HFFc6 (cell line): ENCODE data around the gene PITPNC1. TPM values are rescaled to one million over a fixed set of nuclear protein-coding genes. Genes with fewer than 3 reads are reported as not detected.
A peak's percentile ranks its signal among the peaks of the same experiment; 100 is the strongest.

ENCODE experiments used
- DNase-seq: peaks from one replicate; pipeline ENCODE4 v3.0.0-alpha.2; 2018
- H3K27ac Mint-ChIP-seq: 2 replicates; pipeline ENCODE4 v1.8.0; 2020; ENCODE audit warnings: mild to moderate bottlenecking, mixed read lengths
- H3K27me3 Mint-ChIP-seq: 2 replicates; pipeline ENCODE4 v1.8.0; 2021; ENCODE audit warnings: mild to moderate bottlenecking, moderate library complexity, mixed read lengths; ENCODE audit not compliant: insufficient read depth
- H3K36me3 Mint-ChIP-seq: 2 replicates; pipeline ENCODE4 v1.8.0; 2021; ENCODE audit warnings: low read depth, mixed read lengths
- H3K4me1 Mint-ChIP-seq: 2 replicates; pipeline ENCODE4 v1.8.0; 2020; ENCODE audit warnings: low read depth, mixed read lengths
- H3K4me3 Mint-ChIP-seq: 2 replicates; pipeline ENCODE4 v1.8.0; 2020; ENCODE audit warnings: mild to moderate bottlenecking, moderate library complexity, mixed read lengths
- H3K9me3 Mint-ChIP-seq: 2 replicates; pipeline ENCODE4 v1.8.0; 2020; ENCODE audit warnings: mild to moderate bottlenecking, mixed read lengths
- CTCF ChIP-seq: fragments of 200-600 bp; sonication (generic); IDR thresholded peaks from 2 replicates; pipeline ENCODE4 v1.5.0; 2021; ENCODE audit warnings: antibody characterized with exemption, mild to moderate bottlenecking
- total RNA-seq, 6 experiments: library from RNA; stranded (reverse); fragmentation: NEBNext Ultra II Directional; extraction: Animal tissue kit (Norgen Biotek cat#: 25700); gene quantifications; 2 replicates in 1 of 6; 3 replicates in 5 of 6; pipeline ENCODE4 v1.2.3, GENCODE V29; 2021

The PITPNC1 gene
- total RNA-seq, 6 experiments from 2014 or later: 6.9 to 11.1 (median 7.7) TPM

GRCh38 chr17:67689534-67690177, 312.6 kb downstream of the PITPNC1 start:
- DNase-seq: peak; percentile 46
- Mint-ChIP-seq H3K27me3 (no peaks in the 10 kb centered on the region), H3K4me1 (peaks cover 12% of the 10 kb centered on the region), H3K36me3 (no peaks in the 10 kb centered on the region), H3K4me3 (no peak overlapping the region), H3K9me3 (no peaks in the 10 kb centered on the region), H3K27ac (no peak overlapping the region)
- peak; percentile 93 for TF ChIP-seq CTCF

GRCh38 chr17:67693811-67694210, 316.7 kb downstream of the PITPNC1 start:
- no peak for TF ChIP-seq CTCF
- no peaks in the 10 kb centered on the region for H3K4me1 Mint-ChIP-seq
- peaks cover 2% of the 10 kb centered on the region; the same call in 1 of the 2 replicates for H3K27me3 Mint-ChIP-seq
- H3K27ac Mint-ChIP-seq: no peak overlapping the region
- H3K36me3 Mint-ChIP-seq: no peaks in the 10 kb centered on the region
- no peak for DNase-seq
- no peaks in the 10 kb centered on the region for H3K9me3 Mint-ChIP-seq
- no peak overlapping the region for H3K4me3 Mint-ChIP-seq

GRCh38 chr17:67696347-67696746, 319.3 kb downstream of the PITPNC1 start:
- no peaks in the 10 kb centered on the region for H3K4me1 Mint-ChIP-seq
- no peak for DNase-seq

GRCh38 chr17:67696853-67697498, 319.9 kb downstream of the PITPNC1 start:
- H3K4me3 Mint-ChIP-seq: no peak overlapping the region
- TF ChIP-seq CTCF: no peak
- DNase-seq: no peak
- H3K9me3 Mint-ChIP-seq: no peaks in the 10 kb centered on the region
- H3K27me3 Mint-ChIP-seq: peaks cover 2% of the 10 kb centered on the region; the same call in 1 of the 2 replicates
- H3K27ac Mint-ChIP-seq: no peak overlapping the region
- H3K36me3 Mint-ChIP-seq: no peaks in the 10 kb centered on the region
- no peaks in the 10 kb centered on the region for H3K4me1 Mint-ChIP-seq

More at GRCh38 chr17:67696347-67696746, 319.3 kb downstream of the PITPNC1 start:
- no peak for TF ChIP-seq CTCF
- no peak overlapping the region for H3K4me3 Mint-ChIP-seq
- peaks cover 2% of the 10 kb centered on the region; the same call in 1 of the 2 replicates for H3K27me3 Mint-ChIP-seq
- no peaks in the 10 kb centered on the region for H3K9me3 Mint-ChIP-seq
- no peak overlapping the region for H3K27ac Mint-ChIP-seq
- no peaks in the 10 kb centered on the region for H3K36me3 Mint-ChIP-seq

- no peak for DNase-seq
- no peaks in the 10 kb centered on the region for H3K4me1 Mint-ChIP-seq
- TF ChIP-seq CTCF: no peak
- H3K9me3 Mint-ChIP-seq: no peaks in the 10 kb centered on the region
- peaks cover 2% of the 10 kb centered on the region; the same call in 1 of the 2 replicates for H3K27me3 Mint-ChIP-seq
- H3K4me3 Mint-ChIP-seq: no peak overlapping the region
- no peaks in the 10 kb centered on the region for H3K36me3 Mint-ChIP-seq
- H3K27ac Mint-ChIP-seq: no peak overlapping the region
Measured at GRCh38 chr17:67700037-67700724, 323.1 kb downstream of the PITPNC1 start.
